GM19328 (cell line): ENCODE results near the gene ELF1.
"Not testable (repeated sequence)": the region's sequence is repeated elsewhere in the genome, so short reads cannot be mapped to it uniquely, and the experiment has no call there.

Experiments
- ATAC-seq: cut with Tn5 transposase; IDR thresholded peaks from one replicate; pipeline ENCODE4 v1.9.1; 2021; ENCODE audit warnings: mild to moderate bottlenecking, moderate library complexity; ENCODE audit not compliant: unreplicated experiment

Gene ELF1

DNA sequence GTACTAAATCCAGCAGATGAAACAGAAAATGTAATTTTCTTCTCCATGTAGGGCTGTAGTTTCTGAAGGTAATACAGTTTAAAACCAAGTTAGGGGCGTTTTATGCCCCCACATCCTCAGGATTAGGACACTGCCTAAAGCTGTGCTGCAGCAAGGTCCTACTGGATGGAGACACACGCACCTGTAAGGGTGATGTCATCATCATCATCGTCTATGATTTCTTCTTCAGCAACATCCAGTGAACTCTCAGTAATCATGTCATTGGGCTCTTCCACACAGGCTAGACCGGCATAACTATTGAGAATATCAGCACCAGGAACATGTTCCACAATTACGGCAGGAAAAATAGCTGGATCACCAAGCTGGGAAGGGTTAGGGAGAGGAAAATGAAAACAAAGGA, 60.5 kb downstream of the ELF1 start:
- ATAC-seq = no peak

DNA sequence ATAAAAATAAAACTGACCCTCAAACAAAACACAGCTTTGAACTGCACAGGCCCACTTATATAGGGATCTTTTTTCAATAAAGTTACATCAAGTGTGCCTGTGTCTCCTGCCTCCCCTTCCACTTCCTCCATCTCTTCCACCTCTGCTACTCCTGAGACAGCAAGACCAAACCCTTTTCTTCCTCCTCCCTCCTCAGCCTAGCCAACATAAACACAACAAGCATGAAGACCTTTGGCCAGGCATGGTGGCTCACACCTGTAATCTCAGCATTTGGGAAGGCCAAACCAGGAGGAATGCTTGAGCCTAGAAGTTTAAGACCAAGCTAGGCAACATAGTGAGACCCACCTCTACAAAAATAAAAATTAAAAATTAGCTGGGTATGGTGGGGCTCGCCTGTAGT, 72.6 kb downstream of the ELF1 start:
- no peak for ATAC-seq

DNA sequence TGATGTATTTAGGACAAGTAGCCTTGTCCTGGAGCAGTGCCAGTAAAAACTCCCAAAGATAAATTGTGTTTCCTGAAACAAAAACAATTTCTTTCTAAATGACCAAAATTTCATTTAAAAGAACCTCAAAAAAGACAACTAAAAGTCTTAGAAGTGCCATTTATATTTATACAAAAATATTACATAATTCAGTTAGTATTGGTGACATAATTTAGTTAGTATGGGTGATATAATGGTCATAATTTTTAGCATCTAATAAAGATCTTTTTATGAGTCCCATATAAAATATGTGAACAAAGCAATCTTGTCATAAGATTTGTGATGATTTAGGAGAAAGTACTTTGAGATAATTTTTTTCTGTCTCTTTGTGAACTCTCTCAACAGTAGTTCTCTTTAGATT, 76.0 kb downstream of the ELF1 start:
- ATAC-seq = no peak

- ATAC-seq = no peak
Measured at GRCh38 chr13:40941581-40941980, 77.5 kb downstream of the ELF1 start.

DNA sequence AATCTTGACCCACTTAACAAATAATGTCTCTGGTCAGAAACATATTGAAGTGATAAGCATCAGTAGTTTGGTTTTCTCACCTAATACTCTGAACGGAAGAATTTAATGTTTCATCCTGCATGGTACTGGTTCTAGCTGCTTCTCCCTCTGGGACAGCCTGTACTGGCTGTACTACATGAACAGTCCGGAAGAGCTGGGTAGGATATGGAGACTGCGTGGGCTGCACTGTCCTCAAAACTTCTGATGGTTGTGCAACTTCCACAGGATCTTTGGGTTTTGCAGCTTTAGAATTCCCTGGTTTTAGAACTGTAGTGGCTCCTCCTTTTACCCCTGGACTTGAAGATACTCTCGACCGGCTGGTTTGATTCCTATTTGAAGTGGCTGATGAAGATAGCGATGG, 78.3 kb downstream of the ELF1 start:
- no peak for ATAC-seq

DNA sequence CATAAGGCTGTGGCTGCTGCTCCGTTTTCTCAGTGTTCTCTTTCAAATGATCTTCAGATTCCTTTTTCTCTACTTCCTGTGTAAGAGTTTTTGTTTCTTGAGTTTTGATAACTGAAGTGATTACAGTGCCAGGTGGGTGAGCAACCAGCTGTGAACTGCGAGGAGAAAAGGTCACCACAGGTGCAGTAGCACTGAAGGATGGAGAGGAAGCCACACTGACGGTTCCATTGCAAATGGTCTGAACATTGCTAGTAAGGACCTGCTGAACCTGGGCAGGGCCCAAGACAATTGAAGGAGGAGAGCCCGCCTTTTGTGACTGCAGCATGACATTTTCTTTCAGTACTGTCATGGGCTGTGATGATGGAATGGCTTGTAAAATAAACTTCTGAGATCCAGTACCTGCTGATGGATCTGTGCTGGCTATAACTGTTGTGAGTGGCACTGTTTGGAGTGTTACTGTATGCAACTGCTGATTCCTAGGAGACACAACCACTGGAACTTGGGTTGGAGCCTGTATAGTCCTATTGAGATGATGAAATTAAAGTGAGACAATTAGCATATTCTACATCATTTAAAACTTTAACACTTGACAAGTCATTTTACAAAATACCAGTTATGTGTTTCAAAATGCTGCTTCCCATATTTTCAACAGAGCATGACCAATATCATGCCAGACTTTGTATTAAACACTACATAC, 85.5 kb downstream of the ELF1 start:
- ATAC-seq = no peak

DNA sequence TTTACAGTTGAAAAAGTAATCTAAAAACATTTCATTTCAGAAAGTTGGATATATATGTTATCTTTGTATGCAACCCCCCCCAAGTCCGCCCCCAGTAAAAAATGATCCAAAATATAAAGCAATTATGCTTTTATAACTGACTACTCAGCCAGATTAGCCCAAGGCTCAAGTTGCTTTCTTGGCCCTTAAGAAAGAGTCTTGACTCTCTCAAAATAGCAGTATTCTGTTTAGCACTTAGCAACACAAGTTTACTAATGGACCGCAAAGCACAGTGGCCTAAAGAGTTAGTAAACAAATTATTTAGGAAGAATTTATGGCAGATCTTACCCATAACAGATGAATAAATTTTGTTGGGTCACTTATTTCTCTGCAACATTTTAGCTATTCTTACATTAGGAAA, 86.9 kb downstream of the ELF1 start:
- ATAC-seq = no peak

DNA sequence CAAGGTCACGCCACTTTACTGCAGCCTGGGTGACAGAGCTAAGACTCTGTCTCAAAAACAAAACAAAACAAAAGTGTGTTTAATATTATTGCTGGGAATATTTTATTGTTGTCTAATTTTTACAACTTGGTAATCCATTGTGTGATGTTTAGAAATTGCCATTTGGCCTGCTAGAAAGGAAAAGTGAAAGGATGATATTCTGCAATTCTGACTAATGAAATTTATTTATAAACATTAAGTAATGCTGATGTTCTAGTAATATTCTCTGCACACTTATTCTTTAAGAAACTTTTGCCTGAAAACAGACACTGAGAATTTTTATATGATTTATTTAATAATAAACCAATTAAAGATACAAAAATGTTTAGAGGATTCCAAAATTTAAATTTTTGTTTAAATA, 87.4 kb downstream of the ELF1 start:
- no peak for ATAC-seq

GRCh38 chr13:40929883-40930282, 89.2 kb downstream of the ELF1 start:
- ATAC-seq = not testable (repeated sequence)

GRCh38 chr13:40928980-40929379, 90.1 kb downstream of the ELF1 start:
- no peak for ATAC-seq

DNA sequence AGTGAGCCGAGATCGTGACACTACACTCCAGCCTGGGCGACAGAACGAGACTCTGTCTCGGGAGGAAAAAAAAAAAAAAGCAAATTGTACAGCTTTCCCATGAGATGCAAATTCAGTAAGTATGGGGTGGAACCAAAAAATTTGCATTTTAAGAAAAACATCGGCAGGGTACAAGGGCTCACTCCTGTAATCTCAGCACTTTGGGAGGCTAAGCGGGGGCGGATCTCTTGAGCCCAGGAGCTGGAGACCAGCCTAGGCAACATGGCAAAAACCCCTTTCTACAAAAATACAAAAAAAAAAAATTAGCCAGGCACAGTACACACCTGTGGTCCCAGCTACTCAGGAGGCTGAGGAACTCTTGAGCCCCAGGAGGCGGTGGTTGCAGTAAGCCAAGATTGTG, 91.2 kb downstream of the ELF1 start:
- no peak for ATAC-seq

DNA sequence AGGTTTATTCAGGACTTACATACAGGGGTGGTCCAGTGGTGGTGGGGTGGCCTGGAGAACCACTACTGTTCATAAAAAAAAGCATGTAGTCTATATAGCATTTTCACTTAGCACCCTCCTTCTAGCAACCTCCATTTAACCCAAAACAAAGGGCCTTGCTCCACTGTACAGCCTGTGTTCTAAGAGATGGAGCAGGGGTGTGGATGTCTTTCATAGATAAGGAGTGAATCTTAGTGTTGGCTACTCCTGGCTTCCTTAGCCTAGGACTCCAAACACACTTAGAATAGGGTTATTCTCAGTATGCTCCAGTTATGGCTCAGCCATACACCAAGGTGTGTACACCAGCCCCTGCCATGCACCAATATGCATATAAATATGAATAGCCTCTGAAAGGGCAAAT, 95.2 kb downstream of the ELF1 start:
- ATAC-seq = no peak

DNA sequence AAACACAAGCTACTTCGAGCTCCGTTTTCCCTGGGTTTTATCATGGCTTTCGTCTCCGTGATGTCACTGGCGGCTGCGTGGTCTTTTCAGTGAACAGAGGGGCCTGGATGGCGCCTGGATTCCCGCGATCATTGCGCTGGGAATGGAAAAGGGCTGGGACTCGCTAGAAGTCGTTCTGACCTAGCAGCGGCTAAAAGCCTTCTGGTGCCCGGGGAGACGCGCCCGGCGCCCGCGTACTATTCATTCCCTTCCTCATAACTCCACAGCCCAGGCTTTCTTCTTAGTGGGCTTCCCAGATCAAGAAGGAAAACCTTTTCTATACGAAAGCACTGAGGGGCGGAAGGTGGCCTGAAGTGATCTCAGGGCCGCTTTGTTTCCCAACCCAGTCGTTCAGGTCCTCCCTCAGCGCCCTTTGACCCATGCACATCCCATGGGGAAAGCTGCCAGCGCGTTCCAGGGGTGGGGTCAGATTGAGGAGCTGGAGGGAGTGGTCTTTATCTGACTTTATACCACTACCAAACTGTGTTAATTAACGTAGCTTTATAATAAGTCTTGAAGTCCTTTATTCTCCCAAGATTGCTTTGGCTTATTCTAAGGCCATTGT, 96.6 kb downstream of the ELF1 start:
- no peak for ATAC-seq

- no peak for ATAC-seq
Measured at GRCh38 chr13:40920826-40921225, 98.3 kb downstream of the ELF1 start.

GRCh38 chr13:40919901-40920300, 99.2 kb downstream of the ELF1 start:
- not testable (repeated sequence) for ATAC-seq

DNA sequence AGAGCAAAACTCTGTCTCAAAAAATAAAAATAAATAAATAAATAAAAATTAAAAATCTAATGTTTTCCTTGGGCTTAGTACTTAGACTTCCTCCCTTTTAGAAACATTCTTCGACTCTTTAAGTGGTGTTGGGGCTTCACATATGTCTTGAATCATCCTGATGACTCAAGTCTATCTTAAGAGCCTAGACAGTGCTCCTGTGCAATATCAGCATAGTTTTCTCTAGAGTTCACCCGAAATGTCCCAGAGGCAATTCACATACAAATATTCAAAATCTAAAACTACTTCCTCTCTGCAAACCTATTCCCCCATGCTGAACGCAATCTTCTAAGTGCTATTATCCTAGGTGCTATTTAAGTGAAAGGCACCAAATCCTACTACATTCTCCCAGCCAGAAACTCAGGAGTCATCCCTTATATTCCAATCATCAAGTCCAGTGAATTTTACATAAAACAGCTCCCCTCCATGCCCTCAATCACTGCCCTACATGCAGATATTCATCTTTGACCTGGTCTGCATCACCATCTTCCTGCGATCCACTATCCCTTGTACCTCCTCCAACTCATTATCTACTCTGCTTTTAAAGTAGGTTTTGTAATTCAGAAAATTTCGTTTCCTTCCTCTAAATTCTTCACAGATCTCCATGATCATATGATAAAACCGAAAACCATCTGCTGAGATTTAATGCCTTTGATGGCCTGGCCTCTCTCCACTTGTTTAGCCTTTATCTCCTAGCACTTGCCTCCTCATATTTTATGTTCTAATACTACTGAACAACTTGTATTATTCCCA, 102.7 kb downstream of the ELF1 start:
- no peak for ATAC-seq

- ATAC-seq = not testable (repeated sequence)
Measured at GRCh38 chr13:40914863-40915262, 104.3 kb downstream of the ELF1 start.

DNA sequence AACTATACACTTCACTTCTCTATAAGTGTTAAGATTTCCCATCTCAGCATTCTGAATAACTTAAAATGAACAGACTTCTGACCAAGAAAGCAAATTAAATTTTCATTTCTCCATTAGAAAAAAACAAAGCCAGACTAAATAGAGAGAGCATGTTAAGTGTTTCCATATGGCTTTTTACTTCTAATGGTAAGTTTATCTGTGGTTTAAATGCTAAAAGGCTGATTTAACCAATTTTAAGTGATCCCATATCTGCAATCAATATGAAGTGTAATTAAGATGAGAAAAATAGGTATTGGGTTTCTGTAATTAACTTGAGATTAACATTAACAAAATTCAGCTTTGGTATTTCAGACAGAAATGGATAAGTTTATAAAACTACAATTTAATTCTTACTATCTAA, 107.8 kb downstream of the ELF1 start:
- no peak for ATAC-seq

- ATAC-seq = no peak
Measured at GRCh38 chr13:40910324-40911050, 108.6 kb downstream of the ELF1 start.

DNA sequence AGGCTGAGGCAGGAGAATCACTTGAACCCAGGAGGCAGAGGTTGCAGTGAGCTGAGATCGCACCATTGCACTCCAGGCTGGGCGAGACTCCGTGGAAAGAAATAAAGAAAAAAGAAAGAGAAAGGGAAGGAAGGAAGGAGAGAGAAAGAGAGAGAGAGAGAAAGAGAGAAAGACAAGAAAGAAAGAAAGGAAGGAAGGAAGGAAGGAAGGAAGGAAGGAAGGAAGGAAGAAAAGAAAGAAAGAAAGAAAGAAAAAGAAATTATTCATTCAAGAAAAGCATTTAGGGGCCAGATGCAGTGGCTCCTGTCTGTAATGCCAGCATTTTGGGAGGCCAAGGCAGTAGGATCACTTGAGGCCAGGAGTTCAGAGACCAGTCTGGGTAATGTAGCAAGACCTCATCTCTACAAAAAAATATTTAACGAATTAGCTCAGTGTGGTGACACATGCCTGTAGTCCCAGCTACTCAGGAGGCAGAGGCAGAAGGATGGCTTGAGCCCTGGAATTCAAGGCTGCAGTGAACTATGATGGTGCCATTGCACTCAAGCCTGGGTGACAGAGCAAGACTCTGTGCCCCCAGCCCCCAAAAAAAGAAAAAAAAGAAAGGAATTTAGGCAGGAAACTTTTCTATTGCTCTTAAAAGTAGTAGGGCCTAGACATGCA, 109.4 kb downstream of the ELF1 start:
- ATAC-seq = not testable (repeated sequence)

GRCh38 chr13:40908546-40908945, 110.6 kb downstream of the ELF1 start:
- no peak for ATAC-seq
